GM18909 (cell line): ENCODE results near the gene STOM.

Source experiments
- ATAC-seq: cut with Tn5 transposase; IDR thresholded peaks from one replicate; pipeline ENCODE4 v1.9.1; 2021; ENCODE audit warnings: mild to moderate bottlenecking; ENCODE audit not compliant: unreplicated experiment, poor library complexity

The STOM gene

DNA sequence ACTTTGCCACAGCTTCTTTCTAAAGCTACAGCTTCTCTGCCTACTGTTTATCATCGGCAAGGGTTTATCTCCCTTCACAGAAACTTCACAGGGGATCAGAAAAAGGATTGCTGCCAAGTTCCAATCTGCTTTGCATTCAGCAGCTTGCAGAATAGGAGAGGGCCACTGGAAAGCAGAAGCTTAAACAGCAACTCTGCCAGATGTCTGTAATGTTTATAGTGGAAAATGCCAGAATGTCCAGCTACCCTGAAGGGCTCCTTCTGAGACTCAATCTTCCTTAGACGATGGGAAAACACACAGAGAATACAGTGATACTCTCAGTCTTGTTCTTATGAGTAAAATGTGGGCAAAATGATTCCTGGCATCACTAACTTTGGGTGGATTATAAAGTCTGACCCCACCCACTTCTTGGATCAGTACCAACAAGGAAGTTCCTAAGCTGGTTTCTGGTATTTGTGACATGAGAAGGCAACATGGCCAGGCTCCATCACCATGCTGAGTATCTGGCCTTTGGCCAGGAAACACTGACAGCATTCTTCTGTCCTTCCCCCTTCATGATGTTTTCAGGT lies 19.0 kb downstream of the STOM start:
- ATAC-seq = no peak

DNA sequence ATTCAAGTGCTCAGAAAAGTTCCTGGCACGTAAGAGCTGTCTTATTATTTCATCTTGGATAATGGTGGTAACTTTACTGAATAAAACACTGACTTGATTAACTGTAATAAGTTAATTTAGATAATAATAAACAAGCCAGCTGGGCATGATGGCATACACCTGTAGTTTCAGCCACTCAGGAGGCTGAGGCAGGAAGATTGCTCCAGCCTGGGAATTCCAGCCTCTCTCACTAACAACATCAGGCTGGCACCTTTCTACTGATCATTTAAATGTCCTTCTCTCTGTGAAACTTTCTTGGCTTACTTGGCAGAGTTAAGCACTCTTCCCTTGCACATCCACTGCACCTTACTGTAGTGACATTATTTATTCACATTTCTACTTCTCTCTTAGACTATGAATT lies 20.0 kb downstream of the STOM start:
- no peak for ATAC-seq

DNA sequence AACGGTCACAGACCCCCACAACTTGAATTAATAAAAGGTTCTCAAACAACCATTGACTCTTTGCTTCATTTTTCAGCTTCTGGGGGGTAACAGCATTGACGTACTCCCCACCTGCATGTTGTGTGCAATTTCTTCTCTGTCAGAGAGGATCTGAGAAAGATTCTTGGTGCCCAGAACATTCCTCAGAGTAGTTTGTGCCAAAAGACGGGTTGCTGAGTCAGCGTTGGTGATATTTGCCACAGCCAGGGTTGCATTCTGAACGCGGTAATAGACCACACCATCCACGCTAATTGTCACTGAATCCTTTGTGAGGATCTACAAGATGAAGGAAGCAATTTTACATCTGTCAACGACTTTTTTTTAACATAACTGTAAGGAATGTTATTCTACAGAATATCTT lies 21.0 kb downstream of the STOM start:
- ATAC-seq = no peak

DNA sequence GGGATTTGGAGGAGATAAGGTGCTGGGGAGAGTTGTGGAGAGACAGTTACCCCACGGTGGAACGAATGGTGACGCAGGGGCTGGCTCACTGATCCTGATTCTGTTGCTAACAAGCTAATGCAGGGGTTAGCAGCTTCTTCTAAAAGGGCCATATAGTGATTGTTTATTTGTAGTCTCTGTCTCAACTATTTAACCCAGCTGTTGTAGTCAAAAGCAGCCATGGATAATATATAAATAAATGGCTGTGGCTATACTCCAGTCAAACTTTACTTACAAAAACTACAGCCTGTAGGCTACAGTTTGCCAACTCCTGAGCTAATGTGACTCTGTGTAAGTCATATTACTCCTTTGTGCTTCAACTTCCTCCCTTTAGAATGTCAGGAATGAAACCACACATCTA lies 21.8 kb downstream of the STOM start:
- no peak for ATAC-seq

DNA sequence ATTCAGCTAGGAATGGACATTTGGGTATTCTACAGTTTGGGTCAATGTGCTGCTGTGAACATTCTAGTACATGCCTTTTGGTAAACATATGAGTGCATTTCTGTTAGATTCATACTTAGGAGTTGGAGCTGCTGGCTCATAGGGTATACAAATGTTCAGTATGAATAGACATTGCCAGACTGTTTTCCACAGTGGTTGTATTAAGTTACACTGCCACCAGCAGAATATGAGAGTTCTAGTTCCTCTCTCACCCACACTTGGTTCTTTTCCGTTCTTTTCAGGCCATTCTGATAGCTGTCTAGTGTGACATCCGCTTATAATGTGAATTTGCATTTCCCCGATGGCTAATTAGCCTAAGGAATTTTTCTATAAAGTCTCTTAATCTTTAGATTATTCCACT lies 25.0 kb downstream of the STOM start:
- no peak for ATAC-seq

DNA sequence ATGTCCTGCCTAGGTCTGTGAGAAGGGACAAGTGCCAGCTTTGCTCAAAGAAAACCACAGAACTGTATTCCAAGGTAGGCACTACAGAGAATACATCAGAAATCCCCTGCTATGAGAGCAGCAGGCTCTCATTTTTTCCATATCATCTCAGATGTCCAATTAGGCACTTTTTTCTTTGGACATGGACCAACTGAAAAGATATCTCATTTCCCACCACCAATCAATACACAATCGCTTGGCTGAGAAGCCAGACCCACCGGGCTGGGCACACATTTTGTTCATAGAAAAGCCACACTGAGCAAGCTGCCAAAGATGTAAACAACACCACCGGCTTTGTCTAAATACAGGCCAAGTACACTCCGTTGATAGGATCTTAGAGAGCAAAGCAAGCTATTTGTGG lies 25.9 kb downstream of the STOM start:
- ATAC-seq = no peak

DNA sequence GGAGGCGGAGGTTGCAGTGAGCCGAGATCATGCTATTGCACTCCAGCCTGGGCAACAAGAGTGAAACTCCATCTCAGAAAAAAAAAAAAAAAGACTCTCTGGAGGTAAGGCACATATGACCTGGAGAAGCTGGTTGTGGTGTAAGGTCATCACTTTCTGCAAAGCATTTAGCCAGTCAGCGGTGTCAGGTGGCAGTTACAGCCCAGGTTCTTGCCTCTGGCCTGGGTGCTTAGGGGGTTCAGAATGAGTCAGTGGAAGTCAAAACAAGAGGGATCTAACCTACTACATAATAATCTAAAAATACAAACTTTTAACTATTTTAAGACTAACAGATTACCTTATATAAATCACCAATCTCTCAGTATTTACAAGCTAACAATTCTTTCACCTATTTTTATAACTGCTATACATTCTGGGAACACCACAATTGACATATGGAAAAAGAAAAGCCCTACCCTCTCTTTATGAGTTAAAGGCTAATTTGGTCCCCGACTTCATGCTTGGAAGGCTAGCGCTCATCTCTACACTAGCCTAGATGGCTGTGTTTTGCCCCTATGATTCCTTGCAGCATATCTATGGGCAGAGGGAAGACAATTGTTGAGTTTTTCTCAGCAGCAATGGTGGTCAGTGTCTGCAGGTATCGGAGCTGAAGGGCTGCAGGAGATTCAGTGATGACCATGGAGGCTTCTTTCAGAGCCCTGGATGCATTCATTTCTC lies 29.2 kb downstream of the STOM start:
- peak; percentile 78 for ATAC-seq

DNA sequence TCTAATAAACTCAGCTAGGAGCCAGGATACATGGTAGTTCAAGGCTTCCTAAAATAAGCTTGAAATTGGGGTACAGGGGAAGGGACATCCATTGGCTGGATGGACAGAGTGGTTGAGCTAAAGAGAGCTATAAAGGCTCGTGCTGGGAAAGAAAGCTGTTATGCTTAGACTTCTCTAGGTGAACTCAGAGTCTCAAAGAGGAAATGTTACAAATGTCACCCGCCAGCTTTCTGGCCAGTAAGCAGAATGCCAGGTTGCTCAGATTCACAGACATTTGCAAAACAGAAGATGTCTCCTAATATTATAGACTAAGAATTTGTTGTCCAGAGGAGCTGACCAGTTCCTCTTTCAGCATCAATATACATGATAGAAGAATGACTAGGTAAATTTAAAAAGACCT lies 30.6 kb downstream of the STOM start:
- ATAC-seq = no peak

DNA sequence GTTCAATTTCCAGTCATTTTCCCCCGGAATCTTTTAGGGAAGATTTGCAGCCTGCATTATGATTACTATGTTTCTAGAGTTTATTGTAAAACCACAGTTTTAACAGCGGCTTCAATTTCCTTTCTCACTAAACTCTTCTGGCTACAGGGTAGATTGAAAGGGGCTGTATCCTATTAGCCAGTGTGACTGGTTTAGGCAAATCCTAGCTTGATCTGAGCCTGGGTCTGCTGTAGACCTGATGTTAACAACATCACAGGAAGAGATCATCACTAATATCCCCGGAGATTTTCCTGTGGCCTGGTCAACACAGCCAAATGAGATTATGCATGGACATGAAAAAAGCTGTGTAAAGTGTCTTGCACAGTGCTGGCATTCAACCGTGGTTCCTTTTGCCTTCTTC lies 33.4 kb downstream of the STOM start:
- no peak for ATAC-seq

DNA sequence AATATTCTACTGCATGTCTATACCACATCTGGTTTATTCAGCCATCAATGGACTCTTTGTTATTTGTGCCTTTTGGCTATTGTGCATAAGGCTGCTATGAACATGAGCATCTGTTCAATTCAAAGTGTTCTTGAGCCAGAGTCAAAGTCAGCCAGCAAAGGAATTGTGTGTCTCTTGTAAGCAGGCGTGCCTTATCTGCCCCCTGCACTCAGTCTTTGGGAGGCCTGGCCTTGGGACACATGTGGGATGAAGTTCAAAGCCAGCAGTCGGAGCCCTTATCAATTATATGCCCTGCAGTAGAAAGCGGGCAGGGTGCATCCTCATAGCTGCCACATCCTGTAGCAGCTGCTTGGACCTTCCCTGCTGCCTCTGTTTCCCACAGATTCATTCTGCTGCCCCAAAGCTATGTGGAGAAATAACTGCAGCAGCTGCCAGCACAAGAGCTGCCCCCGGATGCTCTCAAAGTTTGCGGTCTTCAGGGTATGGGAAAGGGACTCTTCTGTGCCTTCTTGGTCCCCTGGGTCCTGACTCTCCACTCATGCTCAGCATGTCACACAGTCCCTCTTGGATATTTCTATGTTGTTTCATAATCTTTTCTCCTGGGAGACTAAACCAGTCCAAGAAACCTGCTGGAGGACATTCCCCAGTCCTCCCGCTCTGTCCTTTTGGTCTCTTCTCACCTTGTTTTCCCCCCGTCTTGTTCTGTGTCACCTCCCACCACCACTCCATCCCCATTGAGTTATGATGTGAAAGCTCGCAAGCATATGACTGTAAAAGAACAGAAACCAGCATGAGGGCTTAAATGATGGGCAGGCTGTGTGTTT lies 35.9 kb downstream of the STOM start:
- no peak for ATAC-seq

DNA sequence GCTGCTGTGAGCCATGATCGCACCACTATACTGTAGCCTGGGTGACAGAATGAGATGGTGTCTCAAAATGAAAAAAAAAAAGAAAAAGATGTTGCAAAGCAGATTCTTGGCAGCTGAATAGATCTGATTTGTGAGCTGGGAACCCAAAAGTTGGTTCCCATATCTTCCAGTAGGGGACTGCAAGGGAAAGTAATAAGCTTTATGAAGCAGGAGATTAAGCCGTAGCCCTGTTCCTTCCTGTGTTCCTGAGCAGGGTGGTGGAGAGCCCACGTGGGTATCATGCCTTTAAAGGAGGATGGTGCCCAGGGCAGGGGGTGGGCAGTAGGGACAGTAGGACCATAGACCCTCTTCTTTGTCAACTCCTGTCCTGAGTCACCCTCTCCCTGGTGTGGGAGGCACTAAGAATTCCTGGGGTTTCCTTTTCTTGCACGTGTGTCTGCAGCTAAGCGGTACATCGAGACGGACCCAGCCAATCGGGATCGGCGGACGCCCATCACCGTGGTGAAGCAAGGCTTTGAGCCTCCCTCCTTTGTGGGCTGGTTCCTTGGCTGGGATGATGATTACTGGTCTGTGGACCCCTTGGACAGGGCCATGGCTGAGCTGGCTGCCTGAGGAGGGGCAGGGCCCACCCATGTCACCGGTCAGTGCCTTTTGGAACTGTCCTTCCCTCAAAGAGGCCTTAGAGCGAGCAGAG lies 37.9 kb downstream of the STOM start:
- no peak for ATAC-seq

DNA sequence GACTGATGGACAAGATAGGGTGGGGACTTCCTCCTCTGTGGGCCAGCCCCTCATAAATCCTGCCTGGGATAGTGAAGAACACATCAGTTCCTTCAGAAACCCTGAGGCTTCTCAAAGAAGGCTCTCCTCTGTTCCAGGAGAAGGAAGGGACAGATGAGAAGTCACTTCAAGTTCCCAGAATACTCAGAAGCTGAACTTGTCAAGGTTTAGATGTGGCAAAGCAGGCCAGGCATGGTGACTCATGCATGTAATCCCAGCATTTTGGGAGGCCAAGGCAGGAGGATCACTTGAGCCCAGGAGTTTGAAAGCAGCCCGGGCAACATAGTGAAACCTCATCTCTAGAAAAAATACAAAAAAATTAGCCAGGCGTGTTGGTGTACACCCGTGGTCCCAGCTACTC lies 38.5 kb downstream of the STOM start:
- no peak for ATAC-seq

DNA sequence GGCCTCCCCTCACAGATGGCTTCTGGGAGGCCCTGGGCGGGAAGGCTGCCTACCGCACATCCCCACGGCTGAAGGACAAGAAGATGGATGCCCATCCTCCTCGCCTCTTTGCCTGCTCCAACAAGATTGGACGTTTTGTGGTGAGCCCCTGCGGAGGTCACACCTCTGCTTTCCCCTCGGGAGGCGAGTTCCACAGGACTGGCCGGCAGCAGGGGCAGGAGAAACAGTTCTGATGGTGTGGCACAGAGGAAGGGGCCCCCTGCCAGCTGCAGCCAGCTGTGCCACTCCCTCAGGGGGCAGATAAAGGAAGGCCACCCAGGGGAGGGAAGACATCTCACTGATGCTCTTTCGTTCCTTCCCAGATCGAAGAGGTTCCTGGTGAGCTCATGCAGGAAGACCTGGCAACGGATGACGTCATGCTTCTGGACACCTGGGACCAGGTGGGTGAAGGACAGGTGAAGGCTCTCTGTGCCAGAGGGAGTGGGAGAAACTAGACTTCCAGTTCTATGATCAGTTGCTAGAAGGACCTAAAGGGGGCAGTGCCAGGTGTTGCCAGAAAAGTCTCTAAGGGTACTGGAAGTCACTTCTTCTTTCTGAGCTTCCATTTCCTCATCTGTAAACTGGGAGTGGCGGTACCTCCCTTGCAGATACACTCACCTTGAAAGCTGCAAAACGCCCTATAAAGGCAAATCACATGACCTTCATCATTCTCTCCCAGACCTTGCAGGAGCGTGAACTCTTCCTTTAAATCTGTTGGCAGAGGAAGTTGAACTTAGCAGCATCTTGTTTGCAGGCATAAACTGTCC lies 41.0 kb downstream of the STOM start:
- no peak for ATAC-seq

DNA sequence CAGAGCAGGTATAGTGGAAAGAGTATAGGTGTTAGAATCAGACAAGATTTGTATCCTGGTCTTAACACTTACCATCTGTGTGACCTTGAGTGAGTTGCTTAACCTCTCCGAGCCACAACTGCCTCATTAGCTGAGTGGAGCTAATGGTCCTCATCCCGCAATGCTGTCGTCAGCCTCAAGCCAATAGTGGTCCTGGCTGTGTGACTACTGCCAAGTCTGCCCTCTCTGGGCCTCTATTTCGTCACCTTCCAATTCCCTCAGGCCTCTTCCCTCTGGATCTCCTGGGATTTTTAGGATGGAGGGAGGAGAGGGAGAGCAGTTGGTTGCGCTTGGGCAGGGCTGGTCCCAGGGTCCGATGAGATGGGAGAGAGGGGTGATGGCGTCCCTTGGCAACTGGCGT lies 41.6 kb downstream of the STOM start:
- ATAC-seq = no peak

DNA sequence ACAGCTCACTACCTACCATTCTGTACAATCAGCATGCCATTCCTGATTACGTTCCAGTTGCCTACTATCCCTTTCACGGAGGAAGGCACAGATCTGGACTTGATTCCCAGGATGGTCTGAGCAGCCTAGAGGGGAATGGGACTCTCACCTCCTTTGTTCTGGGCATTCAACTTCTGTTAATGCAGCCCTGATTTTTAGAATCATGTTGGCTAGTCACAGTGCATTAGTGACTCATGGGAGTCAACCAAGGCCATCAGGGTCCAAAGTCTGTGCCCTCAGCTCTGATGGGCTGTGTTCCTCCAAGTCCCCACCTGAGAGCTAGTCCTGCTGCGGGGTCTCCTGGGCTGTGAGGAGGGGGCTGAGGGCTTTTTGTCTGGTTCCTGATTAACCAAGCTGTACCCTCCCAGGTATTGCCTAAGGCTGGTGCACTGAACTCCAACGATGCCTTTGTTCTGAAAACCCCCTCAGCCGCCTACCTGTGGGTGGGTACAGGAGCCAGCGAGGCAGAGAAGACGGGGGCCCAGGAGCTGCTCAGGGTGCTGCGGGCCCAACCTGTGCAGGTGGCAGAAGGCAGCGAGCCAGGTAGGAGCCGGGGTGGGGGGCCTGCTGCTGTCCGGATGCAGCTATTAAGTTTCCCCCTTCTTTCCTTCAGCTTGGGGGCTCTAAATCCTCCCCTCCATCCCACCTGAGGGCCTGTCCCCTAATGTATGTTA lies 43.0 kb downstream of the STOM start:
- ATAC-seq = no peak

DNA sequence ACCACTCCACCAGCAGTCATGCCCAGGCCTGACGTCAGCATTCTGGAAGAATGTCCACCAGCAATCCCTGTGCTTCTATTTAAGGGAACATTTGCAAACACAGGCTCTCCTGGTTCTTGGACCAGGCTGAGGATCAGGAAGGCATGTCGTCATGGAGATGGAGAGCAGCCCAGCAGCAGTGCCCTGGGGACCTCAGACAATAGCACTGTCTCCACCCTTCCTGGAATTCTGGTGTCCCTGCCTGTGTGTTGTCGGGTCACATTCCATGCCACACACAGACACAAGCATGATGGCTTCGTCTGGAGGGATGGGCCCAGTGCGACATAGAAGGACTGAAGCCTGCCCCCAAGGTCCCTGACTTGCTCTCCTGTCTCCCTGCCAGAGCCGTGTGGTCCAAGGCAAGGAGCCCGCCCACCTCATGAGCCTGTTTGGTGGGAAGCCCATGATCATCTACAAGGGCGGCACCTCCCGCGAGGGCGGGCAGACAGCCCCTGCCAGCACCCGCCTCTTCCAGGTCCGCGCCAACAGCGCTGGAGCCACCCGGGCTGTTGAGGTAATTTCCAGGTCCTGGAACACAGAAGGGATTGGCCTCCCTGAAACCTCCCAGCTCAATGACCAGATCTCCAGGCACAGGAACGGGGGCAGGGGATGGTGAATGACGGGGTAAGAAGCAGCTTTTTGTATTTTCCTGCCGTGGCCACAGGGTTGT lies 43.8 kb downstream of the STOM start:
- no peak for ATAC-seq

DNA sequence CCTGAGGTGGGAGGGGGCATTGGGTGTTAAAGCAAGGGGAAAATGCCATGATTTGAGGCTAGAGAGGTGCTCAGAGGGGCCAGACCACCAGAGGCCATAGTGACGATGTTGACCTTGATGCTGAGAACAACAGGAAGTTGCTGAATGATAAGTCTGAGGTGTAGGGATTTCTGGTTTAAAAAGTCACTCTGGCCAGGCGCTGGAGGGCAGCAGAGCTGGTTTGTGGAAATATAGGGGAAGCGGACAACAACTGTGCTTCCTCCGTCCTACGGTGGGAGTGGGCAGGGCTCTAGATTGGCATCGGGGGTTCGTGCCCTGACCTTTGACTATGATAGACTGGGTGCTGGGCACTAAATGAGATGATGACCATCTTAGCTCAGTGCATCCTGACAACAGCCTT lies 44.7 kb downstream of the STOM start:
- ATAC-seq = no peak

DNA sequence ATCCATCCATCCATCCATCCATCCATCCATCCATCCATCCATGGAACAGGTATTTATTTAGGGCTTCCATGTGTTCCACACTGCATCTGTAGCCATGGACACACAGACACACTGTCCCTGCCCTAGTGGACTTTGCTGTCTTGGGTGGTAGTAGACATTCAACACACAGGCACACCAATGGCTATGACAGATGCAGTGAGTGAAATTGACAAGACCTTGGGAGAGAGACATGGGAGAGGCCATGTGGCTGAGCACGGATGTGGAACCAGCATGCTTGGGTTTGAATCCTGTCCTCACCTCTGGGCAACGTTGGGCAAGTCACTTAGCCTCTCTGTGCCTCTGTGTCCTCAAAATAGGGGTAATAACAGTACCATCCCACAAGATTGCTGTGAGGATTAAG lies 45.3 kb downstream of the STOM start:
- no peak for ATAC-seq

DNA sequence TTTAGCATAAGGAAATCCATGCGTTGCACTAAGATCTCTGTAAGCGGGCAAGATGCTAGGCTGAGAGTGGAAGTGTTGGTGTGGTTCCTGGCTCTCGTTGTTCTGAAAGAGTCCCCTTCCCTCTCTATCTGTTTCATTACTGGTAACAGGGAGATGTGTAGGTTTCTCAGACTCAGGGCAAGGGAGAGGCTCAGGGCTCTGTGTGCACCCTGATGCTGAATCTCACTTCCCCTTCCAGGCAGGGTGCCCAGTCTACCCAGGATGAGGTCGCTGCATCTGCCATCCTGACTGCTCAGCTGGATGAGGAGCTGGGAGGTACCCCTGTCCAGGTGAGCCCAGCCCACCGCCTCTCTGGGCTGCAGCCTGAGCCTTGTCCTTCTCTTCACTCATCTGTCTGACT lies 45.7 kb downstream of the STOM start:
- no peak for ATAC-seq
